Endothelial cell of umbilical vein (primary cell): ENCODE results near the gene CD226.

Experiments used
- CTCF ChIP-seq, 2 donors: IDR thresholded peaks; 1 replicate in 1 of 2; 2 replicates in 1 of 2; pipeline ENCODE4 v1.5.1; 2011; ENCODE audit warnings: low read length in 2 of 2, mild to moderate bottlenecking in 2 of 2, moderate library complexity in 2 of 2, control low read depth in 1 of 2, inconsistent platforms in 1 of 2, low read depth in 1 of 2; ENCODE audit not compliant: insufficient read depth in 1 of 2; ENCODE audit errors: extremely low read depth in 1 of 2
- EZH2 ChIP-seq: IDR thresholded peaks from 2 replicates; pipeline ENCODE4 v1.6.1; 2012; ENCODE audit warnings: borderline replicate concordance, low read depth, mild to moderate bottlenecking, moderate library complexity, low read length, inconsistent platforms; ENCODE audit not compliant: severe bottlenecking
- JUN ChIP-seq: IDR thresholded peaks from 2 replicates; pipeline ENCODE4 v1.6.1; 2011; ENCODE audit warnings: borderline replicate concordance, low read depth; ENCODE audit not compliant: insufficient read length, insufficient read depth
- POLR2A ChIP-seq: IDR thresholded peaks from 2 replicates; pipeline ENCODE4 v1.6.1; 2012; ENCODE audit warnings: low read depth, mild to moderate bottlenecking, control low read depth, low read length
- POLR2AphosphoS5 ChIP-seq: IDR thresholded peaks from 2 replicates; pipeline ENCODE4 v1.6.1; 2012; ENCODE audit warnings: low read depth, mild to moderate bottlenecking, control low read depth, low read length, moderate library complexity; ENCODE audit not compliant: insufficient read depth

- TF ChIP-seq CTCF (IDR thresholded peaks at IDR 0.05; ENCODE audit: extremely low read depth in 1 of 2, insufficient read depth in 1 of 2, low read depth in 1 of 2, low read length in 2 of 2) (no peak), EZH2 (no peak), POLR2A (no peak), POLR2AphosphoS5 (no peak), JUN (no peak)
These were observed 81.5 kb downstream of the CD226 start for GRCh38 chr18:69866212-69866611.
